K562 (cell line): ENCODE data around the gene DCPS. TPM values are rescaled to one million over a fixed set of nuclear protein-coding genes. Genes with fewer than 3 reads are reported as not detected.

Experiments used
- ATAC-seq: fragments of 200-7000 bp; cut with Tn5 transposase; 3 replicates; pipeline ENCODE4 v1.9.1; 2020; ENCODE audit warnings: moderate library complexity
- BruUV-seq: library from RNA; stranded (reverse); fragments of 400-500 nt; replicated peaks from 2 replicates; lab custom pipeline; 2021; lab: Mats Ljungman, UMichigan
- CTCF ChIA-PET: fragments of 300-600 bp; formaldehyde crosslinking; extraction: SDS; loops from one replicate; lab custom pipeline; 2021; ENCODE audit warnings: low intra/inter-chr PET ratio; lab: Yijun Ruan, JAX
- POLR2A ChIA-PET: fragments of 300-600, 350-650 bp; sonication (Branson Sonifier 250); formaldehyde crosslinking; extraction: SDS; loops from one replicate; lab custom pipeline; 2021; ENCODE audit warnings: antibody characterized with exemption, inconsistent platforms; lab: Yijun Ruan, JAX
- DNase-seq, 4 experiments: peaks; one replicate each; pipeline versions ENCODE4 v3.0.0 to v3.0.0-alpha.2; 2011 to 2018; ENCODE audit warnings: low spot score in 3 of 4, mixed read lengths in 3 of 4; ENCODE audit errors: extremely low read depth in 1 of 4
- FAIRE-seq: peaks from 2 replicates; lab custom pipeline; 2011; peaks lifted over from hg19 to GRCh38; lab: Jason Lieb, UNC
- H2AFZ ChIP-seq: 2 replicates; pipeline ENCODE4 v1.6.0; 2011; ENCODE audit warnings: low read depth, low read length, control low read depth, inconsistent platforms
- H3K27ac ChIP-seq: fragments of 200-600 bp; 3 replicates; pipeline ENCODE4 v1.8.0; 2011; ENCODE audit warnings: low read depth, mild to moderate bottlenecking, control low read depth, inconsistent platforms, low read length, moderate library complexity, mixed read lengths; ENCODE audit errors: extremely low read depth
- H3K27me3 ChIP-seq, 2 experiments: fragments of 300-600 bp in 1 of 2; 2 replicates in 1 of 2; 3 replicates in 1 of 2; pipeline versions ENCODE4 v1.6.0 to v1.8.0; 2011; ENCODE audit warnings: inconsistent platforms in 2 of 2, low read length in 2 of 2, mild to moderate bottlenecking in 1 of 2, mixed read lengths in 1 of 2, moderate library complexity in 1 of 2; ENCODE audit not compliant: control insufficient read depth in 2 of 2, insufficient read depth in 2 of 2
- H3K36me3 ChIP-seq: fragments of 300-600 bp; 3 replicates; pipeline ENCODE4 v1.8.0; 2011; ENCODE audit warnings: mild to moderate bottlenecking, low read length, inconsistent platforms; ENCODE audit not compliant: control insufficient read depth, insufficient read depth
- H3K4me1 ChIP-seq, 2 experiments: fragments of 200-600 bp in 1 of 2; replicated peaks in 1 of 2; 2 replicates in 1 of 2; 3 replicates in 1 of 2; pipeline versions ENCODE4 v1.5.1 to v1.8.0; 2011; ENCODE audit warnings: inconsistent platforms in 2 of 2, low read length in 2 of 2, mild to moderate bottlenecking in 1 of 2, mixed read lengths in 1 of 2, moderate library complexity in 1 of 2; ENCODE audit not compliant: control insufficient read depth in 2 of 2, insufficient read depth in 2 of 2
- H3K4me2 ChIP-seq: 2 replicates; pipeline ENCODE4 v1.6.1; 2011; ENCODE audit warnings: low read length, control low read depth, inconsistent platforms, mixed read lengths; ENCODE audit not compliant: insufficient read depth
- H3K4me3 ChIP-seq: fragments of 200-600 bp; sonication (generic), shearing (Covaris generic); 2 replicates; pipeline ENCODE4 v1.5.1; 2016; ENCODE audit warnings: control low read depth, inconsistent platforms
- H3K79me2 ChIP-seq: fragments of 200-600 bp; 3 replicates; pipeline ENCODE4 v1.8.0; 2011; ENCODE audit warnings: low read length, inconsistent platforms; ENCODE audit not compliant: control insufficient read depth, insufficient read depth
- H3K9ac ChIP-seq, 2 experiments: 2 replicates each; pipeline versions ENCODE4 v1.6.0 to v1.6.1; 2011; ENCODE audit warnings: low read depth in 2 of 2, low read length in 2 of 2, control low read depth in 1 of 2, inconsistent platforms in 1 of 2, mild to moderate bottlenecking in 1 of 2, mixed read lengths in 1 of 2; ENCODE audit not compliant: insufficient read depth in 1 of 2
- H3K9me1 ChIP-seq: one replicate; pipeline ENCODE4 v1.6.0; 2011; ENCODE audit warnings: inconsistent platforms, mild to moderate bottlenecking, low read length, moderate library complexity; ENCODE audit not compliant: control insufficient read depth, insufficient read depth
- H3K9me3 ChIP-seq: replicated peaks from 2 replicates; pipeline ENCODE4 v1.5.1; 2011; ENCODE audit warnings: low read depth, low read length, inconsistent platforms; ENCODE audit not compliant: control insufficient read depth, insufficient read depth
- H4K20me1 ChIP-seq: replicated peaks from 2 replicates; pipeline ENCODE4 v1.6.1; 2011; ENCODE audit warnings: low read length, inconsistent platforms, mixed read lengths; ENCODE audit not compliant: control insufficient read depth, insufficient read depth
- GATAD2B ChIP-seq: fragments of 450-650 bp; IDR thresholded peaks from 2 replicates; pipeline ENCODE4 v1.6.1; 2017; ENCODE audit warnings: mild to moderate bottlenecking, borderline replicate concordance
- KDM1A ChIP-seq, 2 experiments: fragments of 450-650 bp; IDR thresholded peaks; 2 replicates each; pipeline ENCODE4 v1.6.1; 2016; ENCODE audit warnings: mild to moderate bottlenecking in 2 of 2
- PRDM10 ChIP-seq: fragments of 450-650 bp; IDR thresholded peaks from 2 replicates; pipeline ENCODE4 v1.6.1; 2018; ENCODE audit not compliant: partially characterized antibody
- TFAP4 ChIP-seq: sonication (generic); formaldehyde crosslinking; IDR thresholded peaks from 2 replicates; pipeline ENCODE4 v1.8.0; 2022; ENCODE audit warnings: missing genetic modification reagents, mild to moderate bottlenecking, moderate library complexity, borderline replicate concordance
- ZNF740 ChIP-seq, 3 experiments: fragments of 200-800 bp in 1 of 3; sonication (Bioruptor generic) in 1 of 3; sonication (generic) in 1 of 3; formaldehyde crosslinking in 1 of 3; IDR thresholded peaks; 2 replicates each; pipeline versions ENCODE4 v1.6.1 to v1.8.0; 2016 to 2022; ENCODE audit warnings: mild to moderate bottlenecking in 2 of 3, missing compliant biosample characterization in 2 of 3, missing genetic modification characterization in 2 of 3, missing genetic modification reagents in 1 of 3
- WGBS: fragments of 100-300 bp; shearing (Covaris generic); methylation state at CpG from one replicate; pipeline ENCODE4 v1.1.6; 2016; ENCODE audit warnings: low coverage, mixed read lengths; ENCODE audit not compliant: insufficient coverage; ENCODE audit errors: missing lambda C conversion rate; 5-methylcytosine and 5-hydroxymethylcytosine counted together
- in situ Hi-C: fragments of 300-500 bp; cut with MboI; formaldehyde crosslinking; loops from 4 replicates; pipeline ENCODE4 v1.15.0; 2018; ENCODE audit warnings: inconsistent platforms, mixed read lengths
- intact Hi-C: fragments of 100-400 bp; cut with micrococcal nuclease; formaldehyde crosslinking; loops from 2 replicates; pipeline ENCODE4 v1.14.2; 2022
- polyA plus RNA-seq, 8 experiments: library from polyadenylated mRNA; depleted of rRNA in 4 of 8; stranded (reverse) in 5 of 8; unstranded in 3 of 8; fragments of >200 nt; fragmentation: Nextera tagmentation in 2 of 8; fragmentation: Illumina TruSeq in 1 of 8; extraction: Ambion mirVana in 2 of 8; extraction: Trizol in 1 of 8; gene quantifications; 2 replicates each; pipeline versions ENCODE4 v1.2.1 to v1.2.3, GENCODE V29; 2011 to 2014; ENCODE audit warnings: inconsistent platforms in 1 of 8, missing spikeins in 1 of 8
- total RNA-seq, 7 experiments: library from RNA; depleted of rRNA in 6 of 7; stranded (reverse); fragments of >200 nt in 6 of 7; fragmentation: Illumina TruSeq in 2 of 7; extraction: Trizol in 2 of 7; gene quantifications; 2 replicates each; pipeline versions ENCODE4 v1.2.1 to v1.2.3, GENCODE V29; 2011 to 2021; ENCODE audit warnings: low replicate concordance in 1 of 7

DCPS gene
- total and polyA plus RNA-seq, 9 of the 15 experiments (the other 6 are each of a cell fraction or from before 2014, with no cell fraction given) = 8.7 to 38.1 (median 17.9) TPM

- Histone ChIP-seq H3K27me3 (no peaks in the 10 kb centered on the region), H3K36me3 (peaks cover 15% of the 10 kb centered on the region), H3K79me2 (peaks cover 45% of the 10 kb centered on the region), H3K9me1 (no peaks in the 10 kb centered on the region), H3K9me3 (no peaks in the 10 kb centered on the region), H3K27ac (no peak overlapping the region; the same call in 2 of the 3 replicates), H2AFZ (peak overlapping the region; percentile 66), H3K4me3 (peak overlapping the region; percentile 65), H3K4me2 (peak overlapping the region; percentile 83), H3K4me1 (peaks cover 39 to 54% of the 10 kb centered on the region in 2 experiments), H3K9ac (peak overlapping the region; percentile 92 to 97; a peak in 3 of 4 replicates), H4K20me1 (no peaks in the 10 kb centered on the region)
- BruUV-seq = no TSS peak
- 35% methylated on average over 21 of the region's 46 CpGs for WGBS
- intact Hi-C loops = loop anchor here (1.0 to 2.0 kb wide), 2 partner anchors 46 to 65 kb away; no protein-coding TSS in a partner anchor
- in situ Hi-C loops = no loop called here
- peak; percentile 22 for ATAC-seq
- POLR2A ChIA-PET = interaction anchor here (0.6 to 1.2 kb wide), 5 partner anchors 10 to 52 kb away, joined by 3 read pairs; partner anchors contain the start of gene DCPS
- no peak for FAIRE-seq
- CTCF ChIA-PET = no interaction called here
- peak in 2 of 4 experiments; percentile 50 to 52 for DNase-seq
- TF ChIP-seq GATAD2B (0 out of 2 replicates have a peak, but pooled peaks have one; percentile 8), PRDM10 (peak; percentile 97), TFAP4 (CRISPR knock-in tag) (0 out of 2 replicates have a peak, but pooled peaks have one; percentile 23), ZNF740 (CRISPR knock-in tag; IDR thresholded peaks at IDR 0.05) (0 out of 2 replicates have a peak, but pooled peaks have one; percentile 30), ZNF740 (tag; IDR thresholded peaks at IDR 0.05) (no peak), KDM1A (IDR thresholded peaks at IDR 0.05) (peak in 1 of 2 experiments; percentile 12; a peak in 1 of 4 replicates)
These were observed 52.4 kb downstream of the DCPS start for GRCh38 chr11:126355926-126356897.
